ENCODE measurements around the gene MCRIP1. TPM values are rescaled to one million over a fixed set of nuclear protein-coding genes. Genes with fewer than 3 reads are reported as not detected.

MCRIP1 gene
- total and polyA plus RNA-seq, 10 of the 15 experiments (the other 5 are each of a cell fraction or from before 2014, with no cell fraction given): 0.31 to 54.4 (median 30.8) TPM

- in situ Hi-C loops (cut with MboI) (no loop called here), intact Hi-C loops (cut with micrococcal nuclease; ENCODE audit: unreplicated experiment) (loop anchor here (5.0 kb wide), 1 partner anchor 159 kb away; the partner anchor contains the start of genes CENPX and LRRC45)
- Histone ChIP-seq H3K27ac (ENCODE audit: control insufficient read depth, insufficient read depth) (no peak overlapping the region), H3K4me1 (ENCODE audit: control insufficient read depth, insufficient read depth, low read length) (peaks cover 23% of the 10 kb centered on the region), H3K9me3 (replicated peaks; ENCODE audit: control insufficient read depth, insufficient read depth, low read length) (no peaks in the 10 kb centered on the region), H3K27me3 (replicated peaks in 1 of 2; ENCODE audit: control insufficient read depth in 2 of 2, insufficient read depth in 2 of 2, low read length in 1 of 2) (no peaks in the 10 kb centered on the region), H3K79me2 (ENCODE audit: control insufficient read depth, insufficient read depth, low read length) (peaks cover 72% of the 10 kb centered on the region), H3K9ac (ENCODE audit: control insufficient read depth, insufficient read depth, low read length) (no peak overlapping the region), H3K4me2 (ENCODE audit: control insufficient read depth, insufficient read depth) (peak overlapping the region; percentile 83), H3K36me3 (ENCODE audit: control insufficient read depth in 2 of 2, insufficient read depth in 2 of 2, low read length in 1 of 2) (peaks cover 9 to 18% of the 10 kb centered on the region in 2 experiments), H4K20me1 (ENCODE audit: control insufficient read depth, insufficient read depth) (0 out of 2 replicates have a peak, but pooled peaks cover 5% of the 10 kb centered on the region), H3K4me3 (peak overlapping the region; percentile 94), H2AFZ (ENCODE audit: control insufficient read depth, low read depth, low read length) (no peak overlapping the region)
- RAD21 ChIA-PET (ENCODE audit: unreplicated experiment): no interaction called here
- no TSS peak for BruUV-seq (replicated peaks)
- FAIRE-seq (no peak), DNase-seq (ENCODE audit: low read depth, low spot score) (no peak), ATAC-seq (no peak)
- POLR2A ChIA-PET: interaction anchor here (0.7 to 1.0 kb wide), 3 partner anchors 64 to 127 kb away, joined by 3 read pairs; partner anchors contain the start of gene PYCR1
- WGBS (ENCODE audit: insufficient coverage, insufficient replicate concordance, low lambda C conversion rate, missing lambda C conversion rate): 86% methylated on average over 6 of the region's 6 CpGs
- TF ChIP-seq ZNF207 (IDR thresholded peaks at IDR 0.05; ENCODE audit: borderline replicate concordance) (no peak), NR2F1 (conservative IDR thresholded peaks at IDR 0.05) (0 out of 2 replicates have a peak, but pooled peaks have one; percentile 12), ZNF592 (IDR thresholded peaks at IDR 0.05) (no peak), BMI1 (IDR thresholded peaks at IDR 0.05; ENCODE audit: borderline replicate concordance) (no peak), NR2C2 (IDR thresholded peaks at IDR 0.05; ENCODE audit: borderline replicate concordance, control insufficient read depth, insufficient read length, low read depth) (no peak), BHLHE40 (IDR thresholded peaks at IDR 0.05; ENCODE audit: borderline replicate concordance in 1 of 2, low read depth in 2 of 2, low read length in 1 of 2) (no peak)
- SMC1A ChIA-PET (ENCODE audit: uncharacterized antibody, unreplicated experiment): interaction anchor here (0.8 to 1.8 kb wide), 2 partner anchors 9 to 127 kb away, joined by 3 to 5 read pairs; no protein-coding TSS in a partner anchor
- CTCF ChIA-PET: interaction anchor here (0.6 kb wide), 1 partner anchor 371 kb away, joined by 5 read pairs; no protein-coding TSS in a partner anchor
Measured at GRCh38 chr17:81863123-81863675, 30.1 kb upstream of the MCRIP1 start.
